IMR-90 (cell line): Measurements from ENCODE around the gene NKAIN1. TPM values are rescaled to one million over a fixed set of nuclear protein-coding genes. Genes with fewer than 3 reads are reported as not detected.

Source experiments
- ATAC-seq: fragments of 200-7000 bp; cut with Tn5 transposase; 2 replicates; pipeline ENCODE4 v1.9.1; 2020; ENCODE audit warnings: low read depth, mild to moderate bottlenecking, moderate library complexity
- BruUV-seq: library from RNA; stranded (reverse); fragments of 400-500 nt; replicated peaks from 2 replicates; lab custom pipeline; 2021; lab: Mats Ljungman, UMichigan
- CTCF ChIA-PET: fragments of 300-600 bp; formaldehyde crosslinking; extraction: SDS; loops from one replicate; lab custom pipeline; 2021; ENCODE audit warnings: antibody characterized with exemption; lab: Yijun Ruan, JAX
- POLR2A ChIA-PET: fragments of 300-600 bp; sonication (Branson Sonifier 250); formaldehyde crosslinking; loops from one replicate; lab custom pipeline; 2022; ENCODE audit warnings: antibody characterized with exemption; ENCODE audit not compliant: unreplicated experiment; lab: Charles Lee
- DNase-seq: peaks from one replicate; pipeline ENCODE4 v3.0.0; 2013
- H2AFZ ChIP-seq: replicated peaks from 2 replicates; pipeline ENCODE3; 2013; ENCODE audit warnings: low read length, mild to moderate bottlenecking; ENCODE audit not compliant: poor library complexity
- H2AK5ac ChIP-seq: 2 replicates; pipeline ENCODE4 v1.6.1; 2013; ENCODE audit warnings: low read depth, low read length, inconsistent platforms
- H2AK9ac ChIP-seq: replicated peaks from 2 replicates; pipeline ENCODE3; 2013; ENCODE audit warnings: mild to moderate bottlenecking, low read depth, low read length, moderate library complexity; ENCODE audit not compliant: poor library complexity
- H2BK120ac ChIP-seq: 2 replicates; pipeline ENCODE4 v1.6.1; 2013; ENCODE audit warnings: low read depth, low read length, inconsistent platforms
- H2BK15ac ChIP-seq: 3 replicates; pipeline ENCODE4 v1.6.1; 2013; ENCODE audit warnings: low read depth, low read length, inconsistent platforms
- H2BK20ac ChIP-seq: 2 replicates; pipeline ENCODE4 v1.6.1; 2013; ENCODE audit warnings: low read depth, mild to moderate bottlenecking, inconsistent platforms, low read length, moderate library complexity
- H2BK5ac ChIP-seq: 2 replicates; pipeline ENCODE4 v1.6.1; 2013; ENCODE audit warnings: mild to moderate bottlenecking, low read depth, low read length, inconsistent platforms; ENCODE audit not compliant: poor library complexity, severe bottlenecking
- H3K14ac ChIP-seq: replicated peaks from 2 replicates; pipeline ENCODE4 v1.6.1; 2013; ENCODE audit warnings: low read depth, low read length, inconsistent platforms
- H3K18ac ChIP-seq: 2 replicates; pipeline ENCODE4 v1.6.1; 2013; ENCODE audit warnings: low read depth, low read length, control low read depth
- H3K23ac ChIP-seq: 2 replicates; pipeline ENCODE4 v1.6.1; 2013; ENCODE audit warnings: low read depth, low read length, inconsistent platforms
- H3K27ac ChIP-seq: 2 replicates; pipeline ENCODE4 v1.5.1; 2013; ENCODE audit warnings: mild to moderate bottlenecking, control low read depth, low read length; ENCODE audit not compliant: insufficient read depth
- H3K27me3 ChIP-seq: 2 replicates; pipeline ENCODE4 v1.6.1; 2013; ENCODE audit warnings: low read length; ENCODE audit not compliant: control insufficient read depth, insufficient read depth
- H3K36me3 ChIP-seq: 2 replicates; pipeline ENCODE4 v1.6.1; 2013; ENCODE audit warnings: low read length, mixed read lengths; ENCODE audit not compliant: control insufficient read depth, insufficient read depth
- H3K4ac ChIP-seq: 2 replicates; pipeline ENCODE4 v1.6.1; 2013; ENCODE audit warnings: low read depth, low read length, inconsistent platforms
- H3K4me1 ChIP-seq: 2 replicates; pipeline ENCODE4 v1.6.1; 2013; ENCODE audit warnings: low read length, mixed read lengths; ENCODE audit not compliant: control insufficient read depth, insufficient read depth
- H3K4me2 ChIP-seq: 2 replicates; pipeline ENCODE4 v1.6.1; 2013; ENCODE audit warnings: low read depth, mild to moderate bottlenecking, control low read depth, low read length, moderate library complexity
- H3K4me3 ChIP-seq: 2 replicates; pipeline ENCODE4 v1.5.1; 2013; ENCODE audit warnings: low read depth, mild to moderate bottlenecking, control low read depth, low read length, moderate library complexity; ENCODE audit not compliant: insufficient read depth
- H3K56ac ChIP-seq: 2 replicates; pipeline ENCODE4 v1.6.1; 2013; ENCODE audit warnings: low read length, inconsistent platforms; ENCODE audit not compliant: insufficient read depth; ENCODE audit errors: extremely low read depth
- H3K79me1 ChIP-seq, 2 experiments: 2 replicates each; pipeline ENCODE4 v1.6.1; 2013; ENCODE audit warnings: low read length in 2 of 2, inconsistent platforms in 1 of 2, low read depth in 1 of 2
- H3K9ac ChIP-seq: 2 replicates; pipeline ENCODE4 v1.6.1; 2013; ENCODE audit warnings: low read depth, low read length, control low read depth
- H3K9me1 ChIP-seq: 2 replicates; pipeline ENCODE4 v1.6.1; 2013; ENCODE audit warnings: low read length, inconsistent platforms; ENCODE audit not compliant: insufficient read depth
- H3K9me3 ChIP-seq: 2 replicates; pipeline ENCODE4 v1.6.1; 2013; ENCODE audit warnings: low read length; ENCODE audit not compliant: control insufficient read depth, insufficient read depth
- H4K20me1 ChIP-seq: 2 replicates; pipeline ENCODE4 v1.6.1; 2013; ENCODE audit warnings: low read length, inconsistent platforms; ENCODE audit not compliant: insufficient read depth
- H4K5ac ChIP-seq: 2 replicates; pipeline ENCODE4 v1.6.1; 2013; ENCODE audit warnings: mild to moderate bottlenecking, low read depth, low read length, control low read depth
- H4K8ac ChIP-seq, 2 experiments: 2 replicates each; pipeline ENCODE4 v1.6.1; 2013; ENCODE audit warnings: low read depth in 2 of 2, low read length in 2 of 2, control low read depth in 1 of 2, inconsistent platforms in 1 of 2
- H4K91ac ChIP-seq: 2 replicates; pipeline ENCODE4 v1.6.1; 2013; ENCODE audit warnings: low read depth, low read length, inconsistent platforms; ENCODE audit not compliant: insufficient read depth
- CEBPB ChIP-seq: IDR thresholded peaks from 2 replicates; pipeline ENCODE4 v1.6.1; 2012; ENCODE audit warnings: low read depth, low read length, improper control_type of control experiment
- CHD1 ChIP-seq: IDR thresholded peaks from 2 replicates; pipeline ENCODE4 v1.6.1; 2012; ENCODE audit warnings: low read depth, low read length, improper control_type of control experiment
- ELK1 ChIP-seq: fragments of 150-350 bp; IDR thresholded peaks from 2 replicates; pipeline ENCODE4 v1.6.1; 2016; ENCODE audit warnings: low read depth, mild to moderate bottlenecking, low read length, moderate library complexity, borderline replicate concordance
- FOS ChIP-seq: fragments of 150-350 bp; IDR thresholded peaks from 2 replicates; pipeline ENCODE4 v1.6.1; 2016; ENCODE audit warnings: low read depth, low read length
- MAFK ChIP-seq: IDR thresholded peaks from 2 replicates; pipeline ENCODE4 v1.6.1; 2012; ENCODE audit warnings: low read depth, low read length, improper control_type of control experiment
- MAZ ChIP-seq: IDR thresholded peaks from 2 replicates; pipeline ENCODE4 v1.6.1; 2012; ENCODE audit warnings: low read depth, mild to moderate bottlenecking, low read length, improper control_type of control experiment, moderate library complexity, borderline replicate concordance
- NFE2L2 ChIP-seq: fragments of 150-350 bp; IDR thresholded peaks from 2 replicates; pipeline ENCODE4 v1.6.1; 2016; ENCODE audit warnings: low read depth, mild to moderate bottlenecking, low read length
- POLR2A ChIP-seq: IDR thresholded peaks from 2 replicates; pipeline ENCODE4 v1.6.1; 2012; ENCODE audit warnings: mild to moderate bottlenecking, low read depth, low read length
- RAD21 ChIP-seq: IDR thresholded peaks from 2 replicates; pipeline ENCODE4 v1.6.1; 2012; ENCODE audit warnings: low read length, improper control_type of control experiment
- RCOR1 ChIP-seq: IDR thresholded peaks from 2 replicates; pipeline ENCODE4 v1.6.1; 2012; ENCODE audit warnings: mild to moderate bottlenecking, low read length, improper control_type of control experiment; ENCODE audit not compliant: insufficient replicate concordance
- RFX5 ChIP-seq: IDR thresholded peaks from 2 replicates; pipeline ENCODE4 v1.8.0; 2012; ENCODE audit warnings: low read depth, mild to moderate bottlenecking, low read length, moderate library complexity
- SMC3 ChIP-seq: fragments of 150-350 bp; IDR thresholded peaks from 2 replicates; pipeline ENCODE4 v1.6.1; 2016; ENCODE audit warnings: low read depth, mild to moderate bottlenecking, antibody characterized with exemption, low read length, moderate library complexity
- USF2 ChIP-seq: fragments of 150-350 bp; IDR thresholded peaks from 2 replicates; pipeline ENCODE4 v1.6.1; 2017; ENCODE audit warnings: mild to moderate bottlenecking, antibody characterized with exemption, low read length, low read depth
- WGBS, 2 experiments: methylation state at CpG; one replicate each; pipeline versions ENCODE4 v1.1.5 to v1.1.7; 2013; ENCODE audit warnings: missing lambda C conversion rate in 2 of 2; ENCODE audit not compliant: insufficient read length in 1 of 2; ENCODE audit errors: extremely low coverage in 2 of 2; 5-methylcytosine and 5-hydroxymethylcytosine counted together
- dilution Hi-C: fragments of 300-500 bp; cut with HindIII; formaldehyde crosslinking; loops from one replicate; pipeline ENCODE4 v1.14.3; 2018; ENCODE audit warnings: low sequenced_read_pairs; ENCODE audit not compliant: unreplicated experiment
- in situ Hi-C: fragments of 300-500 bp; cut with MboI; formaldehyde crosslinking; loops from 3 replicates; pipeline ENCODE4 v1.14.3; 2019; ENCODE audit warnings: low sequenced_read_pairs, inconsistent platforms, mixed read lengths
- intact Hi-C: fragments of 100-400 bp; cut with micrococcal nuclease; formaldehyde crosslinking; loops from 2 replicates; pipeline ENCODE4 v1.10.0; 2022
- polyA plus RNA-seq, 3 experiments: library from polyadenylated mRNA; depleted of rRNA; stranded (reverse); fragments of >200 nt; gene quantifications; 2 replicates each; pipeline ENCODE4 v1.2.3, GENCODE V29; 2012; ENCODE audit warnings: low replicate concordance in 1 of 3
- total RNA-seq: library from RNA; depleted of rRNA; stranded (reverse); fragments of >200 nt; gene quantifications from 2 replicates; pipeline ENCODE4 v1.2.3, GENCODE V29; 2012

The NKAIN1 gene
- total and polyA plus RNA-seq, 2 of the 4 experiments (the other 2 are of a cell fraction) = under 0.01 to 0.09 TPM

GRCh38 chr1:31159869-31160611, 79.6 kb downstream of the NKAIN1 start:
- Histone ChIP-seq H3K27ac (no peak overlapping the region), H3K4me3 (no peak overlapping the region), H2BK20ac (no peak overlapping the region), H4K91ac (no peak overlapping the region), H3K14ac (no peak overlapping the region), H3K4me2 (no peak overlapping the region), H3K18ac (no peak overlapping the region), H3K4me1 (peaks cover 4% of the 10 kb centered on the region; the same call in 1 of the 2 replicates), H2AK5ac (no peak overlapping the region), H4K20me1 (no peaks in the 10 kb centered on the region), H3K4ac (no peak overlapping the region), H2AFZ (peak overlapping the region; percentile 17), H3K23ac (no peak overlapping the region), H3K36me3 (no peaks in the 10 kb centered on the region; the same call in 1 of the 2 replicates), H2BK120ac (no peak overlapping the region), H3K56ac (no peak overlapping the region), H3K27me3 (no peaks in the 10 kb centered on the region), H4K8ac (no peak overlapping the region), H2BK5ac (no peak overlapping the region), H2AK9ac (no peak overlapping the region), H3K9me1 (peaks cover 3% of the 10 kb centered on the region; the same call in 1 of the 2 replicates), H2BK15ac (no peak overlapping the region), H3K9ac (no peak overlapping the region), H4K5ac (no peak overlapping the region), H3K79me1 (peaks cover 2 to 7% of the 10 kb centered on the region in 2 experiments; a peak in 2 of 4 replicates), H3K9me3 (no peaks in the 10 kb centered on the region)
- ATAC-seq (no peak), DNase-seq (no peak)
- TF ChIP-seq RCOR1 = no peak
- no peak for TF ChIP-seq CHD1
- no peak for TF ChIP-seq RAD21
- TF ChIP-seq RFX5 = no peak
- TF ChIP-seq POLR2A = no peak
- no peak for TF ChIP-seq MAFK
- TF ChIP-seq SMC3 = no peak
- no peak for TF ChIP-seq MAZ
- TF ChIP-seq ELK1 = no peak
- TF ChIP-seq FOS = no peak
- no peak for TF ChIP-seq CEBPB
- TF ChIP-seq USF2 = no peak
- TF ChIP-seq NFE2L2 = no peak
- WGBS, 2 experiments = 58% methylated on average over 5 of the region's 9 CpGs; no CpG with 5 or more reads in 1 of the 2 experiments
- ChIA-PET POLR2A (interaction anchor here (0.6 kb wide), 1 partner anchor 136 kb away, joined by 9 read pairs; no protein-coding TSS in a partner anchor), CTCF (no interaction called here)
- dilution Hi-C loops (no loop called here), intact Hi-C loops (loop anchor here (10.0 kb wide), 1 partner anchor 205 kb away; no protein-coding TSS in a partner anchor), in situ Hi-C loops (no loop called here)
- BruUV-seq = no TSS peak
